ENCODE data around the gene BAHCC1.

Gene BAHCC1

DNA sequence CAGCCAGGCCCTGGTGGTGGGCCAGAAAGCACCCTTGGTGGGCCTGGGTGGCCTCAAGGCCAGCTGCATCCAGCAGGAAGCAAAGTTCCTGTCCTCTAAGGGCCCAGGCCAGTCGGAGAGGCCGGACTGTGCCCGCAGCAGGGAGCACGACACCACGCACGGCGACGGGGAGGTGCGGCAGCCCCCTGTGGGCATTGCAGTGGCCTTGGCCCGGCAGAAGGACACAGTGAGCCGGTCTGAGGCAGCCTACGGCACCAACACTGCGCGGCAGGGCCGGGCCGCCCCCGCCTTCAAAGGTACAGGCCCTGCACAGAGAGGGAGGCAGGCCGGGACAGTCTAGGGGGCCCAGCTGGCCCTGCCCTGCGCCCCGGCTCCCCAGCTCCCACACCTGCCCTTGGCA is 48.0 kb downstream of the BAHCC1 start:
- DNase-seq (ENCODE audit: low read depth in 2 of 2) = no peak

DNA sequence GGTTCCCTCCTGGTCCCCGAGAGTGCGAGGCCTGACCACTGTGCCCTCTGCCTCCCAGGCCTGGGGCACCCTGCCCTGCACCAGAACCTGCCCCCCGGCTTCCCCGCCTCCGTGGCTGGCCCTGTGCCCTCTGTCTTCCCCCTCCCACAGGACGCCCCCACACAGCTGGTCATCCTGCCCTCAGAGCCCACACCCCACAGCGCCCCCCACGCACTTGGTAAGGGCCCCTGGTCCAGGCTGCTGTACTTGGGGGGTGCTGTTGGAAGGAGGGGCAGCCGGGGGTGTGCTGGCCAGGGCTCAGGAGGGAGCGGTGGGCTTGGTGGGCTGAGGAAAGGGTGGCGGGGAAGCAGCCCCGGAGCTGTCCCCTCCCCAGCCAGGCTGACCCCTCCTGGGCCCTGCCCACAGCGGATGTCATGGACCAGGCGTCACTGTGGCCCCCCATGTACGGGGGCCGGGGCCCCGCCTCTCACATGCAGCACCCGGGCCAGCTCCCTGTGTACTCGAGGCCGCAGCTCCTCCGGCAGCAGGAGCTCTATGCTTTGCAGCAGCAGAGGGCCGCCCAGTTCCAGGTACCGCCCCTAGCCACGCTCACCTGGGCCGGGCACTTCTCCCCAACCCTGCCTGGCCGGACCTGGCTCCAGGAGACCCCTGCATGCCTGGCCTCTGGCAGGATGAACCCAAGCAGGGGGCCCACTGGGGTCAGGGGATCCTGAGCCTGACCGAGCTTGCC is 49.5 kb downstream of the BAHCC1 start:
- no peak for DNase-seq (ENCODE audit: low read depth in 2 of 2)

DNA sequence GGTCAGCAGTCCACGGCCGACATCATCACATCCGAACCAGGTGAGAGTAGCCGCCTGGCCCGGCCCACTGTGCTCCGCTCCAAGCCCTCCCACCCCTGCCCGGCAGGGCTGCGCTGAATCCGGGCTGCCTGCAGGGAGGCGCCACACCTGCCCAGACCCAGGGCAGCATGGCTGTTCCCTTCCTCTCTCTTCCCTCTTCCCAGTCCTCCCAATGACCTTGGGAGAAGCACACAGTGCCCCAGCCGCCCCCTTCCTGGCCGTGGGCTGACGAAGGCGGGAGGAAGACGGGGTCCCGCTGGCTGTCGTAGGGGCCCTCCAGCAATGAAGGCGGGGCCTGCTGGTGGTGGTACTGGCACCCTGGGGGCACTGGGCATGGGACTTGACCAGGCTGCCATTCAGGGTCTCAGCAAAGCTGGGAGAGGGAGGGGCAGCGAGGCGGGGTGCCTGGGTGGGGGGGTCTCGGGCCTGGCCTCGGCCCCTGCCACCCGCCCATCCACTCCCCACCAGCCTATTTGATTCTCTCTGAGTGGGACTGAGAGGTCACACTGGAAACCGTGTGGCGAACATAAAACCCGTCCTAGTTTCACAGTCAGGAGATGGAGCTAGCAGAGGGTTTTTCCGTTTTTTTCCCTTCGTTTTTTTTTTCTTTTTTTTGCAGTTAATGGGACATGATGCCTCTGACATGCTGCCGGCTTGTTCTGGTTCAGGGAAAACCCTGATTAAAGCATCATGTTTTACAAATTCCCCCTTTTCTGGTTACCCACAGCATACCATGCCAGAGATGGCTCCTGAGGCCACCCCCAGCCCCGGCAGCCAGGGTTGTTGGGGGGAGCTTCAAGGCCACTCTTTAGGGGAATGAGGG is 50.6 kb downstream of the BAHCC1 start:
- no peak for DNase-seq (ENCODE audit: low read depth in 2 of 2)

DNA sequence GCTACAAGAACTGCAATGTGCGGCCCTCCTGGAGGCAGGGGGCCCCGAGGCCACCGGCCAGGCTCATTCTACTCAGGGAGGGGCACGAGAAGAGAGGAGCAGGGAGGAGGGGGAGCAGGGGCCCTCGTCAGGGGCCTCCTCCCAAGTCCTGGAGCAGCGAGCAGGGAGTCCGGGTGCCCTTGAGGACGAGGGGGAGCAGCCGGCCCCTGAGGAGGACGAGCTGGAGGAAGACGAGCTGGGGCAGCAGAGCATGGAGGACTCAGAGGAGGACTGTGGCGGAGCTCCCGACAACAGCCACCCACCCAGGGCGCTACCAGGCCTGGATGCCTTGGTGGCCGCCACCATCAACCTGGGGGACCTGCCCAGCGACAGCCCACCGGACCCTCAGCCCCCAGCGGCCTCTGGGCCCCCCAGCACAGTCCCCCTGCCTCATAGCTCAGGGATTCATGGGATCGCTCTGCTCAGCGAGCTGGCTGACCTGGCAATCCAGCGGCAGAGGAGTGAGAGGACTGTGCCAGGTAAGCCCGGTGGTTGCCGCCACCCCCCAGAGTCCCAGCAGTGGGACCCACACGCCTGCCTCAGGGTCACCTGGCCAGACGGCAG is 52.2 kb downstream of the BAHCC1 start:
- no peak for DNase-seq (ENCODE audit: low read depth in 2 of 2)

DNA sequence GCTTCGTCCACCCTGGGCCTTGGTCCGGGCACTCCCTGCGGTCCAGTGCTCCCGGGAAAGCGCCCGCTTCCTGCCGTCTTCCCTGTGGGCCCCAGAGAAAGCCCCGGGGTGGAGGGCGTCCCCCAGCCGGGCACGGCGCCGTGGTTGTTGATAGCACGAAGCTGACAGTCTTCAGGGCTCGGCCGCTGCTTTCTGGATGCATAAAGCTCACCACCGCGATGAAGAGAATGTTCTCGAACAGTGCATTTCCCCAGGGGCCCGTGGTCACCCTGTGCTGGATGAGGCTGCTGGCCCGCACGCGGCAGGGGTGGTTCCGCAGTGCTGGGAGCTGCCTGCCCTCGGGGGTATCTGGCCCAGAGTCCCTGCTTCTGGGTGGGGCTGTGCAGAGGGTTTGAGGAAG is 53.2 kb downstream of the BAHCC1 start:
- DNase-seq (ENCODE audit: low read depth in 2 of 2) = no peak

DNA sequence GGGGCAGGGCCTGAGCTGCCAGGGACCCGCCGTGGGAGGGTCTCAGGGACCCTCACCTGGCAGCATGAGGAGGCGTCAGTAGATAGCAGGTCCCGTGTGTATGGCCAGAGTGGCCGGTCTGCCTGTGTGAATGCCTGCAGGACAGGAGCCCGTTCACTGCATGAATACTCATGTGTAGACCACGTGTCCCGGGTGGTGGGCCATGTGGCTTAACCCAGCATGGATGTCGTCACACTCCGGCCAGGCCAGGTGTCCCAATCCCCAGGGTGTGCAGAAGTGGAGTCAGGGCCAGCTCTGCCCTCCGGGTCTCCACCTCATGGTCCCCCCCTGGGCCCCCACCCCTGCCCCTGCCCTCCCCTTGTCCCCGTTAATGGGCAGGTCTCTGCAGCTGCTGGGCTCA is 53.7 kb downstream of the BAHCC1 start:
- no peak for DNase-seq (ENCODE audit: low read depth in 2 of 2)

DNA sequence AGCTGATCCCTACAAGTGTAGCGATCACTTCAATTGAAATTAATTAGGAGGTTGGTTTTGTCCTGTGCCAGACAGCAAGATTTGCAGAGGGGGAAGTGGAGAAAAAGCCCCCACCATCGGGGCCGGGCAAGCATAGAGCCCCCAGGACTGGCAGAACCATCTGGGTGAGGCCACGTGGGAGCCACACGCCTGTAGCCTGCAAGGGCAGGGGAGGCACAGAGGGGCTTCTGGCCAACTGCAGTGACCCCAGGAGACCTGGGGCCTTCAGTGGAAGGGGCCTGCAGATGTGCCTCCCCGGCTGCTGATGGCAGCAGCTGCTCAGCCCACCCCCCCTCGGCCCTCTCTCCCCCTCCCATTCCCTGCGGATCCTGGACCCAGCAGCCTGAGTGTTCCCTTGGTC is 54.1 kb downstream of the BAHCC1 start:
- DNase-seq (ENCODE audit: low read depth in 2 of 2) = no peak

DNA sequence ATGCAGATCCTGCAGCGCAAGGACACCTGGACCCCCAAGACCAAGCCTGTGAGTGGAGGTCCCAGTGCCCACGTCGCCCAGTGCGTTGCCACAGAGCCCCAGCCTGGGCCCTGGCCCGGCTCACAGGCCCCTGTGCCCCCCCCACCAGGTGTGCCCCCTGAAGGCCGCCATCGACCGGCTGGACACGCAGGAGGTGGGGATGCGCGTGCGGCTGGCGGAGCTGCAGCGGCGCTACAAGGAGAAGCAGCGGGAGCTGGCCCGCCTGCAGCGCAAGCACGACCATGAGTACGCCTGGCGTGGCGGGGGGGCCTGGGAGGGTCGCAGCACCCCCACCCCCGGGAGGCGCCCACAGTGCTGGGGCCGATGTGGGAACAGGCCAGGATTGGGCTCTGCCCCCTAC is 56.6 kb downstream of the BAHCC1 start:
- DNase-seq (ENCODE audit: low read depth in 2 of 2) = no peak

DNA sequence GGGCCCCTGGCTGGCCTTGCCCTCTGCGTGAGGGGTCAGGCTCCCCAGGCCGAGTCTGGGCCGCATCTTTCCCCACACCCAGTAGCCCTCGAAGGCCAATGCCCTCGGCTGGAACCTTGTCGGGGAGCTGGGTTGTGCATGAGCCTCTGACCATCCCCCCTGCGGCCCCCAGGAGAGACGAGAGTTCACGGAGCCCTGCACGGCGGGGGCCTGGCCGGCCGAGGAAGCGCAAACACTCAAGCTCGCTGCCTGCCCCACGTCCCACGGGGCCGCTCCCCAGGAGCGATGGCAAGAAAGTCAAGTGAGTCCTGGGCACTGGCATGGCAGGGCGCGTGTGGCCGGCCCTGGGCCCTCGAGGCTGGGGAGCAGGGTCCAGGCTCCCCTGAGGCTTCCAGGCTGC is 57.3 kb downstream of the BAHCC1 start:
- DNase-seq (ENCODE audit: low read depth in 2 of 2) = no peak

DNA sequence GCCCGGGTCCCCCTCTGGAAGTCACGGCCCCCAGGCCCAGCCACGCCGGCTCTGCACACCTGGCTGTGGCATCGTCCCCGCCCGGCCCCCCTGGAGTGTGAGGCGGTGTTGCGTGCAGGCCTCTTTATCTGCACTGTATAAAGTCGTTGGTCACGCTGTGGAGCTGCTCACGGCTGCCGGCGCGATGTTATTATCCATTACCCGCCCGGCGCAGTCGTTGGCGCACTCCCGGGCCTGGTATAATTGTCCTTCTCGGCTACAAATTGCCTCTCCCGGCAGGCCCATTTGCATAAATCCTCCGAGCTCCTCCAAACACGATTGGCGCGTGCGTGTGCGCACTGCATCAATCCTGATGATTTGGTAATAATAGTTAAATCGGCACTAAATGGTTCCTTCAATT is 57.8 kb downstream of the BAHCC1 start:
- no peak for DNase-seq (ENCODE audit: low read depth in 2 of 2)

DNA sequence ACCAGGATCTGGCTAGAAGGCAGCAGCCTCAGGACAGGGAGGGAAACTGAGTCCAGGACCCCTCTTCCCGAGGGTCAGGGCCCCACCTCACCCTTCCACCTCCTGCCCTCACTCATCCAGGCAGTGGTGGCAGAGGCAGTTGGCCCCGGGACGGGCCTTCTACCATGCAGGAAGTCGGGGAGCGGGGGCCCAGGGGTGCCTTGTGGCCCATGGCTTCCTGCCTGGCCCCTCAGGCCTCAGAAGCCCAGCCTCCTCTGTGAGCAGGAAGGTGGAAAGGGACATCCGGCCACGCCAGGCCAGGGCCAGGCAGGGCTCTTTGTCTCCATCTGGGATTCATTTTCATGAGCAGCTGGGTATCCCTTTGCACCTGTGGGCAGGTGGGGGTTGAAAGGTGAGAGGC is 58.5 kb downstream of the BAHCC1 start:
- DNase-seq (ENCODE audit: low read depth in 2 of 2) = no peak

DNA sequence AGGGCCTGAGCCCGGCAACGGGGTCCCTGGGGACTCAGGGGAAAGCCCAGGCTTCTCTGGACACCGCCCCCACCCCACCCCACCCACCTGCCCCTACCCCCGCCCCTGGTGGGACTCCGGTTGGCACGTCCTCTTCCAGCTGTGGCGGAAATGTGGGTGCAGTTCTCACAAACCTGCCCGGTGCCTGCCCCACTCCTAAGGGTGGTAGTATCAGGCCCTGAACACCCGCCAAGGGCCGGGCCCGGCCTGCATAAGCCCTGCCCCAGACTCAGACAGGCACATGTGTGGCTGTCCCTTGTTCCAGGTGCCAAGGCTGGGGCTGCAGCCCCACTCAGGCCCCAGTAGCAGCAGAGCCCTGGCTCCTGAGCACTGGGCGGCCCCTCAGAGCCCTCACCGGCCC is 59.2 kb downstream of the BAHCC1 start:
- DNase-seq (ENCODE audit: low read depth in 2 of 2) = no peak

DNA sequence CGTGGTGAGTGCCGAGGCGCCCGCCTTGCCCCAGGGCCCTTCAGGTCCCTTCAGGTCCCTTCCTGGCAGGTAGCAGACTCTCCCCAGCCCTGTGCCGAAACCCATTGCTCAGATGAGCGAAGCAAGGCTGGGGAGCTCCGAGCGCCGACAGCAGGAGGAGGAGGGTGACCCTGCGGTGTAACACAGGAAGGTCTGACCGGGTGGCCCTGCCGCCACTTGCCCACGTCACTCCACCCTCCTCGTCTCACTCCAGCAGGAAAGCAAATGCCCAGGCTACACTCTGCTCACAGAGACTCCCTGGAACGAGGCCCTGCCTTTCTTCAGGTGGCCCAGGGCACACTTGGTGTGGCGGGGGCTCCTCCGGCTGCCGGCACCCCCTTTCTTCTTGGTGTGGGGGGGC is 60.1 kb downstream of the BAHCC1 start:
- DNase-seq (ENCODE audit: low read depth in 2 of 2) = no peak

DNA sequence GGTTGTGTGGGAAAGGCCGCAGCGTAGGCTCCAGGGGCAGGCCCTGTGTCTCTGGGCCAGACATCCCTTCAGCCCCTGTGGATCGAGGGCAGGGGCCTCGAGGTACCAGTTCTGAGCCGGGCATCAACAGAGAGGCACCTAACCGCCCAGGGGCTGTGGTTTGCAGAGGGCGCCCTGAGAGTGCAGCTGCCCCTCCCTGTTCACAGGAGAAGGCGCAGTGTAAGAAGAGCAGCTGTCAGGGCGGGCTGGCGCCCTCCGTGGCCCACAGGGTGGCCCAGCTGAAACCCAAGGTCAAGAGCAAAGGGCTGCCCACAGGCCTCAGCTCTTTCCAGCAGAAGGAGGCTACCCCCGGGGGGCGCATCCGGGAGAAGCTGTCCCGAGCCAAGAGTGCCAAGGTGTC is 60.8 kb downstream of the BAHCC1 start:
- DNase-seq (ENCODE audit: low read depth in 2 of 2) = no peak

DNA sequence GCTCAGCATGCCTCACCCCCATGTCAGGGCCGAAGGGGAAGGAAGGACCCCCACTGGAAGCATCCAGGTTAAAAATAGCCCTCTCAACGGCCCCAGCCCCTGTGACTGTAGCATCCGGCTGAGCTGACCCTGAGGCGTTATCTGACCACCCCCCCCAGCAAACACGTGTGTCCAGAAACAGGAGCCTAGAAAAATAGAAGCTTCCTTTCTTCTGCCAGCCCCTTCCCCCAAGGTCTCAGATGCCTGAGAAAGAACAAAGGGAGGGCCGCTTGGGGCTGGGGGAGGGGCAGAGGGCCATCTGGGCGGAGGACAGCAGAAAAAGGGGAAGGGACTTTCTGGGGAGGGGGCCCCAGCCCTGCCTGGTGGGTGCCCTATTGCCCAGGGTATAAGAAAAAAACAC is 61.5 kb downstream of the BAHCC1 start:
- no peak for DNase-seq (ENCODE audit: low read depth in 2 of 2)

DNA sequence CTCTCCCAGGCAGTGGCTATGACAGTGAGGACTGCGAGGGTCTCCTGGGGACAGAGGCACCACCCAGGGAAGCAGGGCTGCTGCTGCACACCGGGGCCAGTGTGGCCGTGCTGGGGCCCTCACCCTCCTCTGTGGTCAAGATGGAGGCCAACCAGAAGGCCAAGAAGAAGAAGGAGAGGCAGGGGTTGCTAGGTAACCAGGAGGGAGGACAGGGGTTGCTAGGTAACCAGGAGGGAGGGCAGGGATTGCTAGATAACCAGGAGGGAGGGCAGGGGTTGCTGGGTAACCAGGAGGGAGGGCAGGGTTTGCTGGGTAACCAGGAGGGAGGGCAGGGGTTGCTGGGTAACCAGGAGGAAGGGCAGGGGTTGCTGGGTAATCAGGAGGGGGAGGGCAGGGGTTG is 62.1 kb downstream of the BAHCC1 start:
- DNase-seq (ENCODE audit: low read depth in 2 of 2) = no peak

DNA sequence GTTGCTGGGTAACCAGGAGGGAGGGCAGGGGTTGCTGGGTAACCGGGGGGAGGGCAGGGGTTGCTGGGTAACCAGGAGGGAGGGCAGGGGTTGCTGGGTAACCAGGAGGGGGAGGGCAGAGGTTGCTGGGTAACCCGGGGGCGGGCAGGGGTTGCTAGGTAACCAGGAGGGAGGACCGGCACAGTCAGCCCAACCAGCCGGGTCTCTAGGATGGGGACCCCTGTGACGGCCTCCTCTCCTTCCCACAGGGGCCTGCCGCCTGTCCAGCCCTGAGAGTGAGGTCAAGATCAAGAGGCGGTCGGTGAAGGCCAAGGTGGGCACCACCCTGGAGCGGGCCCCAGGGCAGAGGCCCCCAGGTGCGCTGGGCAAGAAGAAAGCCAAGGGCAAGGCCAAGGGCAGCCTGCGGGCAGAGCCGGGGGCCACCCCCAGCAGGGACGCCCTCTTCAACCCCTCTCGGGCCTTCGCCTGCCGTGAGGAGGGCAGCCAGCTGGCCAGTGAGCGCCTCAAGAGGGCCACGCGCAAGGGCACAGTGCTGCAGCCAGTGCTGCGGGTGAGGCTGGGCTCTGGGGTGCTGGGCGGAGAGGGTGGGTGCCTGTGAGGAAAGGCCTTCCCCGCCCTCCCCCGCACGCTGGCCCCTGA is 62.8 kb downstream of the BAHCC1 start:
- no peak for DNase-seq (ENCODE audit: low read depth in 2 of 2)

DNA sequence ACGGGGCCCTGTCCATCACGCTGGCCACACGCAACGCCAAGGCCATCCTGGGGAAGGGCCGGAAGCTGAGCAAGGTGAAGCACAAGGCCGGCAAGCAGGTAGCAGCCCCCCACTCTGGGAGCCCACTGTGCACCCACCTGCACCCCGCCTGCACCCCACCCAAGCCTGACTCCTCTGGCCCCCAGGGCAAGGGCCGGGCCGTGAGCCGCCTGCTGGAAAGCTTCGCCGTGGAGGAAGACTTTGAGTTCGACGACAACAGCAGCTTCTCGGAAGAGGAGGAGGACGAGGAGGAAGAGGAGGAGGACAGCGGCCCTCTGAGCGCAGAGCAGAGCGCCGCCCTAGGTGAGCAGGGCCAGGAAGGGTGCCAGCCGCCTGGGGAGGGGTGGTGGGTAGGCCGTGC is 63.4 kb downstream of the BAHCC1 start:
- no peak for DNase-seq (ENCODE audit: low read depth in 2 of 2)

DNA sequence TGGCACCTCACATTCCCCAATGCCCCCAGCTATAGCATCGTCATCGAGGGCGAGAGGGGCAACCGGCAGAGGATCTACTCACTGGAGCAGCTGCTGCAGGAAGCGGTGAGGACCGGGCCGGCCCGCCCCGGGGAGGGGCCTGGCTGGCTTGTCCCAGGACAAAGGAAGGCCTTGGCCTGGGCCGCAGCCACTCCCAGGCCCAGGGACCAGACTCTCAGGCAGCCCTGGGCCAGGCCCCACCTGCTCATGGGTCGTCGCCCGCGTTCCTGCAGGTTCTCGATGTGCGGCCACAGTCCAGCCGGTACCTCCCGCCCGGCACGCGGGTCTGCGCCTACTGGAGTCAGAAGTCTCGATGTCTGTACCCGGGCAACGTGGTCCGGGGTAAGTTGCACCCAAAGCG is 64.0 kb downstream of the BAHCC1 start:
- no peak for DNase-seq (ENCODE audit: low read depth in 2 of 2)

DNA sequence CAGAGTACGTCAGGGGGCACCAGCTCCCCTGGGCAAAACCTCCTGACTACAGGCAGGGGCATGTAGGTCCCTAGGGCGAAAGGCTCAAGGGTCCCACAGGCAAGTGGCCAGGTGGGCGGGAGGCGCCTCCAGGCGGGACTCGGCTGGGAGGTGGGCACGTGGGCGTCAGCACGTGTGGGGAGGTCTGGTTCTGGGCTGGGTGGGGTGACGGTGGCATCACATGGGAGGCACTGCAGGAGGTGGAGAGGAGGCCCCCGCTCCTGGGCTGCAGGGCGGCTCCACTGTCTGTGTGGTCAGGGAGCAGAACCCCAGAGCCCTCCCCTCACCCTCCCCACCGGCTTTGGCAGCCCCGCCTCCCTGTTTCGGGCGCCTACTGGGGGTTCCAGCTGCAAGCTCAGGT is 64.6 kb downstream of the BAHCC1 start:
- DNase-seq (ENCODE audit: low read depth in 2 of 2) = no peak

DNA sequence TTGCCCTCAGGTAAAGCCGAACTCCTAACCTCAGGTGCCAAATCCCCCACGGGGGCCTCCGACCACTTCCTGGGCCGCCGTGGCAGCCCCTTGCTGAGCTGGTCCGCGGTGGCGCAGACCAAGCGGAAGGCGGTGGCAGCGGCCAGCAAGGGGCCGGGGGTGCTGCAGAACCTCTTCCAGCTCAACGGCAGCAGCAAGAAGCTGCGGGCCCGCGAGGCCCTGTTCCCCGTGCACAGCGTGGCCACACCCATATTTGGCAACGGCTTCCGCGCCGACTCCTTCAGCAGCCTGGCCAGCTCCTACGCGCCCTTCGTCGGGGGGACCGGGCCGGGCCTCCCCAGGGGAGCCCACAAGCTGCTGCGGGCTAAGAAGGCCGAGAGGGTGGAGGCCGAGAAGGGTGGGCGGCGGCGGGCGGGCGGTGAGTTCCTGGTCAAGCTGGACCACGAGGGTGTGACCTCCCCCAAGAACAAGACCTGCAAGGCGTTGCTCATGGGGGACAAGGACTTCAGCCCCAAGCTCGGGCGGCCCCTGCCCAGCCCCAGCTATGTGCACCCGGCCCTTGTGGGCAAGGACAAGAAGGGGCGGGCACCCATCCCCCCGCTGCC is 65.7 kb downstream of the BAHCC1 start:
- DNase-seq (ENCODE audit: low read depth in 2 of 2) = no peak

All from stimulated activated CD4-positive, alpha-beta T cell treated with anti-CD3 and anti-CD28 coated beads, Interleukin-15, amount 100 ng/mL, for 48 hours (primary cell).